Ectodermal cell (in vitro differentiated cells): ENCODE measurements around the gene CARNS1.

Source experiments
- H3K27ac ChIP-seq: 2 replicates; pipeline ENCODE4 v1.7.0; 2013; ENCODE audit warnings: mild to moderate bottlenecking, low read depth, low read length; ENCODE audit not compliant: insufficient read depth, poor library complexity, severe bottlenecking
- H3K27me3 ChIP-seq: 2 replicates; pipeline ENCODE4 v1.7.0; 2013; ENCODE audit warnings: mild to moderate bottlenecking, low read length; ENCODE audit not compliant: insufficient read depth, control insufficient read depth, poor library complexity, severe bottlenecking
- H3K36me3 ChIP-seq: one replicate; pipeline ENCODE4 v1.7.0; 2013; ENCODE audit warnings: low read length; ENCODE audit not compliant: control insufficient read depth, insufficient read depth
- H3K4me1 ChIP-seq: one replicate; pipeline ENCODE4 v1.7.0; 2013; ENCODE audit warnings: low read length; ENCODE audit not compliant: control insufficient read depth, insufficient read depth
- H3K4me3 ChIP-seq: 2 replicates; pipeline ENCODE4 v1.7.0; 2013; ENCODE audit warnings: low read depth, low read length, control low read depth; ENCODE audit not compliant: insufficient read depth
- H3K9me3 ChIP-seq: 2 replicates; pipeline ENCODE4 v1.7.0; 2013; ENCODE audit warnings: mild to moderate bottlenecking, low read length, moderate library complexity; ENCODE audit not compliant: control insufficient read depth
- WGBS, 2 experiments: methylation state at CpG; one replicate each; pipeline ENCODE4 v1.1.7; 2013; ENCODE audit warnings: missing lambda C conversion rate in 2 of 2; 5-methylcytosine and 5-hydroxymethylcytosine counted together

Gene CARNS1

DNA sequence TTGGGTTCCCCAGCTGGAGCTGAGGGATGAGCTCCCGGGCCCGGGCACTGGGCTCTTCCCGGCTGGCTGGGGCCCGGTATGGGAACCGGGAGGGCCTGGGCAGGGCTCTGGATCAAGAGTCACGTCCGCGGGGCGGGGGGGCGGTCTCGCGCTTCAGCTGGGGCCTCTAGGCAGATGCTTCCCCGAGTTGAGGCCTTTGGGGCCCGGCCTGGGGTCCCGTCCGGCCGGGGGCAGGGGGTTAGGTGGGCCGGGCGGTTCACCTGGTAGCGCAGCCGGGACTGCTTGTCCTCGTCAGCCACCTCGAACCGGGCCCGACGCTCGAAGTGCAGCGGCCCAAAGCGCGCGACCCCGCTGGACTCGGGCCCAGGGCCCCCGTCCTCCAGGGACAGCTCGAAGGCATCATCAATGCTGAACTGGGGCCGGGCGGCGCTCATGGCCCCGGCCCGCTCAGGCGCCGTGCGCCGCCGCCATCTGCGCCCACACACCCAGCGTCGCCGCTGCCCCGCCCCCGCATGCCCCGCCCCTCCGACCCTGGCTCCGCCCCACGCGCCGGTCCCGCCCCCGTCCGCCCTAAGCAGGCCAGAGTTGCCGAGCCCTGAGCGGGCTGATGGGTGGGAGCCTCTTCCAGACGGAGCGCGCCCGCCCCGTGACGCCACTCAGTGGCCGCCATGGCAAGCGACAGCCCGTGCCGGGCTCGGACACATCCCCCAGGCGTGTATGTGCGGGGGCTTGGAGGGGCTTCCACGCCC, 53.5 kb downstream of the CARNS1 start, which contains the start of gene TMEM134:
Gene TMEM134, minus strand, starts transcription at position 493 of the 749 bp plus-strand sequence. Its CDS starts 59 bp downstream, at position 434.
- peak within 1 kb of the TSS; percentile 88 for H3K4me3 ChIP-seq
- H3K4me1 ChIP-seq = no peaks in the 10 kb centered on the region
- no peaks in the 10 kb centered on the region for H3K36me3 ChIP-seq
- 1% methylated on average over 76 of the region's 76 CpGs for WGBS, 2 experiments
- no peaks in the 10 kb centered on the region for H3K27me3 ChIP-seq
- H3K9me3 ChIP-seq = no peaks in the 10 kb centered on the region
- no peak within 1 kb of the TSS for H3K27ac ChIP-seq

DNA sequence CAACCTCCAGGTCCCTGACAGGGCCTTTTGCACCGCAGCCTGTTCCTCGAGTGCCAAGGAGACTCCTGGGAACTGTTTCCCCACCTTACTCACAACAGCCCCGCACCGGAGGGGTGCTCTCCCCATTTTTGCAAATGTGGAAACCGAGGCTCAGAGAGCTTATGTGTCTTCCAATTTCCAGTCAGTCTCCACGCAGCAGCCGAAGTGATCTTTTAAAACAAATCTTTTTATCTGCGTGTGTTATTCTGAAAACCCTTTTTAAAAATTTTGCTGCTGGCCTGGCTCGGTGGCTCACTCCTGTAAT, 54.0 kb downstream of the CARNS1 start:
- H3K27ac ChIP-seq = no peak overlapping the region
- peak overlapping the region; percentile 88 for H3K4me3 ChIP-seq
- H3K36me3 ChIP-seq = no peaks in the 10 kb centered on the region
- no peaks in the 10 kb centered on the region for H3K4me1 ChIP-seq
- no peaks in the 10 kb centered on the region for H3K9me3 ChIP-seq
- WGBS, 2 experiments = 45 to 49% methylated on average over 9 of the region's 9 CpGs
- H3K27me3 ChIP-seq = no peaks in the 10 kb centered on the region

DNA sequence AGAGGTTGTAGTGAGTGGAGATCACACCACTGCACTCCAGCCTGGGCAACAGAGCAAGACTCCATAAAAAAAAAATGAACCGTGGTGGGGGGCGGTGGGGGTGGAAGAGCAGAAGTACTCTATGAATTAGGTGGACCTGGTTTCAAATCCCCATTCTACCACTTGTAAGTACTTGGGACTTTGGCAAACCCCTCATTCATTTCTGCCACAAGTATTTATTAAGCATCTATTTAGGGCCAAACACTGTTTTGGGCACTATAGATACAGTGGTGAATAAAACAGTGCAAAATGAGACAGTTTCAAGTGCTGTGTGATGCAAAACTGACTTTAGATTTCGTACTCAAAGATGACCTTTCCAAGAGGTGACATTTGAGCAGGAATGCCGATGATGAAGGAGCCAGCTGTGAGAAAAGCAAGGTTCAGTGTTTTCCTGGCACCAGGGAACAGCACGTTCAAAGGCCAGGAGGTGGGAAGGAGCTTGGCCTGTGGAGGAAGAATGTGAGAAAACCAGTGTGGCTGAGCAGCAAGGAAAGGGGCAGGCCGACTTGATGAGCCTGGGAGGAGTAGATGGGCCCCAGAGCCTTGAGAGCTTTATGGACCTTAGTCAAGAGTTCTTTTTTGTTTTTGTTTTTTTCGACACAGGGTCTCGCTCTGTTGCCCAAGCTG, 55.0 kb downstream of the CARNS1 start:
- no peaks in the 10 kb centered on the region for H3K4me1 ChIP-seq
- H3K4me3 ChIP-seq = no peak overlapping the region
- H3K36me3 ChIP-seq = no peaks in the 10 kb centered on the region
- no peak overlapping the region for H3K27ac ChIP-seq
- no peaks in the 10 kb centered on the region for H3K27me3 ChIP-seq
- 91 to 92% methylated on average over 8 of the region's 8 CpGs for WGBS, 2 experiments
- no peaks in the 10 kb centered on the region for H3K9me3 ChIP-seq

DNA sequence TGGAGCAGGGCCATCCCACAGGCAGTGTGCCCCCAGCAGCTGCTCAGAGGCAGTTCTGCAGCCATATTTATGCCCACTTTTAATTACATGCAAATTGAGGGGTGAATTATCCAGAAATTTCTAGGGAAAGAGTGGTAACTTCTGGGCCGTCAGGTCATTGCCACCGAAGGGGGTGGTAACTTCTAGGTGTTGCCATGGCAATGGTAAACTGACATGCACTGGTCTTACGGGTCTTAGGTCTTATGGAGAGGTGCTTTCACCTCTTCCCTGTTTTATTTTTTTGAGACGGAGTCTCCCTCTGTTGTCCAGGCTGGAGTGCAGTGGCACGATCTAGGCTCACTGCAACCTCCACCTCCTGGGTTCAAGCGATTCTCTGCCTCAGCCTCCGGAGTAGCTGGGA, 57.4 kb downstream of the CARNS1 start:
- Histone ChIP-seq H3K4me1 (no peaks in the 10 kb centered on the region), H3K9me3 (no peaks in the 10 kb centered on the region), H3K36me3 (no peaks in the 10 kb centered on the region), H3K4me3 (no peak overlapping the region), H3K27me3 (no peaks in the 10 kb centered on the region), H3K27ac (no peak overlapping the region)
- 82 to 83% methylated on average over 7 of the region's 7 CpGs for WGBS, 2 experiments
